NCI-H2196 (cell line): Measurements from ENCODE around the gene WRAP53.

Experiments
- DNase-seq: peaks from one replicate; lab custom pipeline; 2025; ENCODE audit not compliant: unreplicated experiment; lab: John Stamatoyannopoulos, UW

Gene WRAP53

DNA sequence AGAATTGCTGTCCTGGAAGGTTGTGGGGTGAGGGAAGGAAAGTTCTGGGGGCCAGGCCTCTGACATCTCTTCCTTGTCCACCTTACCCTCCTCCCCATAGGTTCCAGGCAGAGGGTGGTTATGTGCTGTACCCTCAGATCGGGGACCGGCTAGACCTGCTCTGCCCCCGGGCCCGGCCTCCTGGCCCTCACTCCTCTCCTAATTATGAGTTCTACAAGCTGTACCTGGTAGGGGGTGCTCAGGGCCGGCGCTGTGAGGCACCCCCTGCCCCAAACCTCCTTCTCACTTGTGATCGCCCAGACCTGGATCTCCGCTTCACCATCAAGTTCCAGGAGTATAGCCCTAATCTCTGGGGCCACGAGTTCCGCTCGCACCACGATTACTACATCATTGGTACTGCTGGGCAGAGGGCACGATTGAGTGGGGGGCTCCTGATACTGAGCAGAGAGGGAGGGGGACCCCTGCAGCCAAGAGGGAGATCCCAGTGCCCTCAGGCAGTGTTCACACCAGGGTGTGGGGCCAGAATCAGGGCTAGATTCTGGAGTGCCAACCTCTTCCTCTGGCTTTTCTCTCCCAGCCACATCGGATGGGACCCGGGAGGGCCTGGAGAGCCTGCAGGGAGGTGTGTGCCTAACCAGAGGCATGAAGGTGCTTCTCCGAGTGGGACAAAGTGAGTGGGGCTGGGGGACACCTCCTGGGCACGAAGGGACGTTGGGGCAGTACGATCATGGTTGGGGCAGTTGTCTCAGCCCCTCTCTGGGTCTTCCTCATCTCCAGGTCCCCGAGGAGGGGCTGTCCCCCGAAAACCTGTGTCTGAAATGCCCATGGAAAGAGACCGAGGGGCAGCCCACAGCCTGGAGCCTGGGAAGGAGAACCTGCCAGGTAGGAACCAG, 19.8 kb downstream of the WRAP53 start:
- DNase-seq: no peak

DNA sequence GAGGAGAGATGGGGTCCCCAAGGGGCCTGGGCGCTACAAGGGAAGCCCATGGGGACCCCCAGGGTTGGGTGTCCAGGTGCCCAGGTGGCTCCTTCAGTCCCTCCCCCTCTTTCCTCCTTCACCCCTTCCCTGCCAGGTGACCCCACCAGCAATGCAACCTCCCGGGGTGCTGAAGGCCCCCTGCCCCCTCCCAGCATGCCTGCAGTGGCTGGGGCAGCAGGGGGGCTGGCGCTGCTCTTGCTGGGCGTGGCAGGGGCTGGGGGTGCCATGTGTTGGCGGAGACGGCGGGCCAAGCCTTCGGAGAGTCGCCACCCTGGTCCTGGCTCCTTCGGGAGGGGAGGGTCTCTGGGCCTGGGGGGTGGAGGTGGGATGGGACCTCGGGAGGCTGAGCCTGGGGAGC, 20.8 kb downstream of the WRAP53 start:
- DNase-seq: no peak

DNA sequence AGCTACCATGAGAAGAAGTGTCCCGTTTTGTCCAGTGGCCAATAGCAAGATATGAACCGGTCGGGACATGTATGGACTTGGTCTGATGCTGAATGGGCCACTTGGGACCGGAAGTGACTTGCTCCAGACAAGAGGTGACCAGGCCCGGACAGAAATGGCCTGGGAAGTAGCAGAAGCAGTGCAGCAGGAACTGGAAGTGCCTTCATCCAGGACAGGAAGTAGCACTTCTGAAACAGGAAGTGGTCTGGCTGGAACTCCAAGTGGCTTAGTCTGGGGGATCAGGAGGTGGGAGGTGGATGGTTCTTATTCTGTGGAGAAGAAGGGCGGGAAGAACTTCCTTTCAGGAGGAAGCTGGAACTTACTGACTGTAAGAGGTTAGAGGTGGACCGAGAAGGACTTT, 22.0 kb downstream of the WRAP53 start:
- DNase-seq: no peak

DNA sequence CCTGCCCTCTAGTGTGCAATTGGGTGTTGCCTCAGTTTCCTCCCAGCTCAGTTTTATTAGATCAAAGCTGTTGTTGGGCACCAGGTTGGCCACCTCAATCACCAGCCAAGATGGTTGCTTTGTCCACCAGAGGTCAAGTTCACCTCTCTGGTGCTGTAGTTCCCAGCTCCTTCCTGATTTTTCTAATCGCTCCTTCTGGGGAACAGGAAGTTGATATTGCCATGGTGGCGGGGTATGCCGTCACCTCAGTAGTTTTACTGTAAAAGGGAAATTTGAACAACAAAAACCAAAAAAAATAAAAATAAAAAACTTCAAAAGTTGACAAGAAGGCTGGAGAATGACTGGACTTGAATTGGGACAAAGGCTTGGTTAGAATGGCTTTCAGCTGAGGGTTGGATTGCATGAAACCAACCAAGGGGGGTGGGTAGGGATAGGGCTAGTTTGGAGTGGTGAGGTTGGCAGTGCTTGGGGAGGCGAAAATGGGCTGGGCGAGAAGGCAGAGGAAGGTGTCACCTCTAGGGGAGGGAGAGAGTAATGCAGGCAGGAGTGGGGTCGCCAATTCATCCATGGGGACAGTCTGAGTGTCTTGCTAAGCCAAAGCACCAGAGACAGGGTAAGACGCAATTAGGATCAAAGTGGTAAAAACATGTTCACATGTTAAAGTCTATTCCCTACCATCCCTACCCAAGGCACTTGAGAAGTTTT, 22.9 kb downstream of the WRAP53 start:
- DNase-seq: no peak

- no peak for DNase-seq
These were observed 24.0 kb downstream of the WRAP53 start for GRCh38 chr17:7712111-7712771.

GRCh38 chr17:7713782-7714181, 25.5 kb downstream of the WRAP53 start:
- DNase-seq: no peak

DNA sequence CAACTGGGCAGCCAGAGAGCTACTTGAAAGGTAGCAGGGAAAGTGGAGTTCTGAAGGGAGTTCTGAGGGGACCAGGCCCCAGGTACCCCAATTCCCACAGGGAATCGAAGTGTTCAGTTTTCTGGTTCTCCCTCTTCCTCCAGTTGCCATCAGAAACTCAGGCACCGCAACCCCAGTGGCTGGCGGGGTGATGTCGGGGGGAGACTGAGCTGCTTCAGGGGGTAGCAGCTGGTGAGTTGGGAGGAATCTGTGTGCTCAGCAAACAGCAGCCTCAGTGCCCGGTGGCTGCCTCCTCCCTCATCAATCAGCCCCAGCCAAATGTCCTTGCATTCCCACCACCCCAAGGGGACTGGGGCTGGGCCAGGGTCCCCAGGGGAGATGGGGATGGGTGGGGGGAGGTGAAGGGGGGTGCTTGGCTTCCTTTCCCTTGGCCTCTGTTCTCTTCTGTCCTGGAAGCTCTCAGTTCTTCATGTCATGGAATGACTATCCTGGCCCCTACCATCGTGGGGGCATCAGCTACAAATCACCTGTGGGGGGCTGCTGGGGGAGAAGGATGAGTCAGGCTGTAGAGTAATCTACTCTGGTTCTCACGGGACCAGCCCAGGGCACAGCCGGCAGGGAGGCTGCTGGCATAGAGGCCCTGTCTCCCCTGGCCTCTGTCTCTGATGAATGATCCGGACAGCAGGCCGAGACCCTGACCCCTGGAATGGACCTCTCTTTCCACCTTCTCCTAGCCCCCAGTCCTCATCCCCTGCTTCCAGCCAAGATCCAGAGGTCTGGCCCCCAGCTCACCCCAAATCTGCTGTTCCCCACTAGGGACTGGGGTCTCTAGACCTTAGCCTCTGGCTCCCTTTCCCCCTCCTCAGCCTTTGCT, 26.7 kb downstream of the WRAP53 start:
- no peak for DNase-seq

GRCh38 chr17:7715936-7716886, 27.9 kb downstream of the WRAP53 start:
- DNase-seq: no peak

- peak; percentile 83 for DNase-seq
These were observed 28.9 kb downstream of the WRAP53 start, which contains the start of gene DNAH2 for GRCh38 chr17:7716901-7717755. TSS of gene DNAH2 (plus strand) at chr17:7717744. CDS start at chr17:7719735, 1,991 bp downstream.

DNA sequence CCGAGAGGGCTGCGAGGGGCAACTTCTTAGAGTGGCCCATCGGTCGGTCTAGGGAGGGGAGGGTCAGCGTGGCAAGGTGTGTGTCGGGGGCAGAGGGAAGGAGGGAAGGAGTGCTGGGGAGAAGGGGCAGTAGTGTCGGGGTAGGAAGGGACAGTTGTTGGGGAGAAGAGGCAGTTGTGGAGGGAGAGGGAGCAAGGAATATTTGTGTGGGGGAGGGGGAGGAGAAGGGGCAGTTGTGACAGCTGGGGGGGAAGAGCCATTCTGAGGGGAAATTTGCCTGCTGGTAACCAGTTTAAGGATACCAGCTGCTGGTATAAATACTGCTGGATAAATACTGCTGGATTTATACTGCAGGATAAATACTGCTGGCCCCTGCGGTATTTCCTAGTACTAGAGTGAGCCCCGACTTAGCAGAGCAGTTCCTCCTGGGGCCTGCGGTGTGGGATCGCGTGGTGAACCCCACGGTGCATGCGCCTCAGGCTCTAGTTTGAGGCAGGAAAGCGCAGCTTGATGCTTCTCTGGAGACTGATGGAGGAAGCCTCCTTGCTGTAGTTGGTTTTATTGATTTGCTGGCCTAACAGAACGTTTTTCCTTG, 29.6 kb downstream of the WRAP53 start:
- no peak for DNase-seq

DNA sequence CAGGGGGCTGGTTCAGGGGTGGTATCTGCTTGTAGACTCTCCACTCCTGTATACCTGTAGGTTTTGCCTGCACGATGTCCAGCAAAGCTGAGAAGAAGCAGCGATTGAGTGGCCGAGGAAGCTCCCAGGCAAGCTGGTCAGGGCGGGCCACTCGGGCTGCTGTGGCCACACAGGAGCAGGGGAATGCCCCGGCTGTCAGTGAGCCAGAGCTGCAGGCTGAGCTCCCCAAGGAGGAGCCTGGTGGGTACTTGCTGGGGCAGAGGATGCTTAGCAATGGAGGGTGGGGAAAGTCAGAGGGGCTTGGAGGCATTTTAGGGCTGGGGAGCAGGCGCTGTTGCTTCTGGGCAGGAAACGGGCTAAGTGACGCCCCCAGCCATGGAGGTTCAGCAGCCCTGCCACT, 31.4 kb downstream of the WRAP53 start:
- no peak for DNase-seq

- no peak for DNase-seq
These were observed 31.8 kb downstream of the WRAP53 start for GRCh38 chr17:7720125-7720524.

GRCh38 chr17:7721612-7722011, 33.3 kb downstream of the WRAP53 start:
- no peak for DNase-seq

DNA sequence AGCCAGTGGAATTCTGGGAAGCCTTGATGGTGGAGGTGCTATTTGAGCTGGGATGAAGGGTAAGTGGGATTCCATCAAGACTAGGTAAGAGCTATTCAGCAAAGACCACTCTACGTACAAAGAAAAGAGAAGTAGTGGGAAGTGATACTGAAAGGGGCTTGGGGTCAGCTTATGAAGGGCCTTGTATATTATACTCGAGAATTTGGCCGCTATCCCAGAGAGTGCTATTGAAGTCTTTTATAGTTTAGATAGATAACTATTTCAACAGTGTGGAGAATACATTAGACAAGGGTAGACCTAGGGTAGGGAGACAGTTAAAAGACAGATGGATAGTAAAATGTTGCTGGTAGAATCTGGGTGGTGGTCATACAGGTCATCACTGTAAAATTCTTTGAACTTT, 39.6 kb downstream of the WRAP53 start:
- no peak for DNase-seq

GRCh38 chr17:7729816-7730215, 41.5 kb downstream of the WRAP53 start:
- no peak for DNase-seq

DNA sequence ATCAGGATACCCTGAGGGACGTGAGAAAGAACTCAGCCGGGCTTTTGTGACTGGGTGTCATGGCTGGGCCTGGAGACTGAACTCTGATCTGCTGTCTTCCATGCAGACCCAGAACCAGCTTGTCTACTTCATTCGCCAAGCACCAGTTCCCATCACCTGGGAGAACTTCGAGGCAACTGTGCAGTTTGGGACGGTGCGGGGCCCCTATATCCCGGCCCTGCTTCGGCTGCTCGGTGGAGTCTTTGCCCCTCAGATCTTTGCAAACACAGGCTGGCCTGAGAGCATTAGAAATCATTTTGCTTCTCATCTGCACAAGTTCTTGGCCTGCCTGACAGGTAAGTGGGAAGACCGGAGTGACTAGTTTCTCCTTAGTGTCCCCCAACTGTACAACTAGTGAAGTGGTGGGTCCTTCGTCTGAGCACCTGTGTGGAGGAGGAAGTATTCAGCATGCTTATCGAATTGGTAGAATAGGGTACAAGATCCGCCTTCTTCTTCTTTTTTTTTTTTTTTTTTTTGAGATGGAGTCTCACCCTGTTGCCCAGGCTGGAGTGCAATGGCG, 44.8 kb downstream of the WRAP53 start:
- no peak for DNase-seq

DNA sequence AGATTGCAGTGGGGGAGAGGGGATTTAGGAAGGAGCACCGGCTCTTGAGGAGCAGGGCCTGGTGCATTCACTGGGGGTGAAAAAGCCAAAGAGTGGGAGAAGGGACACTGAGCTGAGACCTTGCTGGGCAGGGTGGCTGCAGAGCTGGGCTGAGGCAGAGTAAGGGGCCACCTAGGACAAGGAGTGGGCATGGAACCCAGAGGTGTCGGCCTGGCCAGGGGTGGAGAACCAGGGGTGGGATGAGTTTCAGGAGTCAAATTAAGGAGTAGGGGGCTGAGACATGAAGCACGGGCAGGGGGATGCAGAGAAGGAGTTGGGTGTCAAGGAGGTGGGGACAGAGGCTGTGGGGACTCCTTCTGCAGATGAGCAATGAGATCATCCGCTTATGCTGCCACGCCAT, 49.3 kb downstream of the WRAP53 start:
- no peak for DNase-seq

- no peak for DNase-seq
These were observed 51.5 kb downstream of the WRAP53 start for GRCh38 chr17:7739746-7740145.
